H1 (cell line): Measurements from ENCODE around the gene PPP1R10. TPM values are rescaled to one million over a fixed set of nuclear protein-coding genes. Genes with fewer than 3 reads are reported as not detected.
A peak's percentile ranks its signal among the peaks of the same experiment; 100 is the strongest.

Experiments
- CTCF ChIA-PET: fragments of 300-600 bp; sonication (Branson Sonifier 250); formaldehyde crosslinking; loops from one replicate; lab custom pipeline; 2021; ENCODE audit not compliant: partially characterized antibody; lab: Charles Lee
- POLR2A ChIA-PET: fragments of 300-600 bp; sonication (Branson Sonifier 250); formaldehyde crosslinking; loops from one replicate; lab custom pipeline; 2021; ENCODE audit warnings: inconsistent platforms; ENCODE audit not compliant: partially characterized antibody; lab: Charles Lee
- DNase-seq, 2 experiments: peaks; one replicate each; pipeline versions ENCODE4 v3.0.0 to v3.0.0-alpha.2; 2010 to 2022; ENCODE audit warnings: low spot score in 2 of 2, low read depth in 1 of 2, mixed read lengths in 1 of 2
- FAIRE-seq: peaks from 2 replicates; lab custom pipeline; 2011; peaks lifted over from hg19 to GRCh38; lab: Jason Lieb, UNC
- H2AFZ ChIP-seq: 2 replicates; pipeline ENCODE4 v1.8.1; 2012; ENCODE audit warnings: low read length, inconsistent platforms
- H2AK5ac ChIP-seq: 2 replicates; pipeline ENCODE4 v1.6.1; 2013; ENCODE audit warnings: low read depth, low read length
- H2BK120ac ChIP-seq: replicated peaks from 2 replicates; pipeline ENCODE3; 2013; ENCODE audit warnings: low read depth, low read length, inconsistent platforms
- H2BK12ac ChIP-seq: 2 replicates; pipeline ENCODE4 v1.6.1; 2013; ENCODE audit warnings: low read depth, low read length
- H2BK15ac ChIP-seq: 2 replicates; pipeline ENCODE4 v1.6.1; 2013; ENCODE audit warnings: low read length
- H2BK20ac ChIP-seq: 2 replicates; pipeline ENCODE4 v1.6.1; 2013; ENCODE audit warnings: low read length
- H2BK5ac ChIP-seq: 2 replicates; pipeline ENCODE4 v1.6.1; 2013; ENCODE audit warnings: low read depth, low read length
- H3K14ac ChIP-seq: 2 replicates; pipeline ENCODE4 v1.6.1; 2013; ENCODE audit warnings: inconsistent platforms; ENCODE audit not compliant: insufficient read length
- H3K18ac ChIP-seq: 2 replicates; pipeline ENCODE4 v1.6.1; 2013; ENCODE audit warnings: low read length; ENCODE audit errors: extremely low read depth
- H3K23ac ChIP-seq: 2 replicates; pipeline ENCODE4 v1.6.1; 2013; ENCODE audit warnings: inconsistent platforms; ENCODE audit not compliant: insufficient read length
- H3K23me2 ChIP-seq: 2 replicates; pipeline ENCODE4 v1.6.1; 2013; ENCODE audit warnings: low read depth, low read length
- H3K27ac ChIP-seq: 2 replicates; pipeline ENCODE4 v1.6.1; 2011; ENCODE audit warnings: low read depth, low read length, inconsistent platforms
- H3K27me3 ChIP-seq, 4 experiments: replicated peaks in 1 of 4; 1 replicate in 1 of 4; 2 replicates in 3 of 4; pipeline versions ENCODE4 v1.6.1 to v1.8.1; 2011 to 2013; ENCODE audit warnings: low read length in 3 of 4, mild to moderate bottlenecking in 3 of 4, inconsistent platforms in 2 of 4, mixed read lengths in 2 of 4, moderate library complexity in 1 of 4; ENCODE audit not compliant: control insufficient read depth in 3 of 4, insufficient read depth in 3 of 4; ENCODE audit errors: extremely low read depth in 1 of 4
- H3K36me3 ChIP-seq, 4 experiments: 2 replicates each; pipeline versions ENCODE4 v1.6.1 to v1.8.1; 2011 to 2013; ENCODE audit warnings: mild to moderate bottlenecking in 4 of 4, low read length in 3 of 4, moderate library complexity in 2 of 4, control low read depth in 1 of 4, inconsistent platforms in 1 of 4; ENCODE audit not compliant: insufficient read depth in 4 of 4, control insufficient read depth in 2 of 4
- H3K4ac ChIP-seq: replicated peaks from 2 replicates; pipeline ENCODE3; 2013; ENCODE audit warnings: low read length, low read depth, mixed read lengths, inconsistent platforms; ENCODE audit not compliant: insufficient read length
- H3K4me1 ChIP-seq, 4 experiments: replicated peaks in 1 of 4; 1 replicate in 1 of 4; 2 replicates in 3 of 4; pipeline versions ENCODE4 v1.6.1 to v1.8.1; 2011 to 2013; ENCODE audit warnings: low read length in 3 of 4, inconsistent platforms in 2 of 4, mixed read lengths in 1 of 4; ENCODE audit not compliant: insufficient read depth in 4 of 4, control insufficient read depth in 3 of 4
- H3K4me2 ChIP-seq, 2 experiments: 2 replicates each; pipeline versions ENCODE4 v1.6.1 to v1.8.1; 2011 to 2013; ENCODE audit warnings: low read depth in 2 of 2, low read length in 2 of 2, control low read depth in 1 of 2, inconsistent platforms in 1 of 2, mild to moderate bottlenecking in 1 of 2; ENCODE audit not compliant: insufficient read depth in 1 of 2
- H3K4me3 ChIP-seq, 4 experiments: fragments of 200-600, 300-600 bp in 1 of 4; sonication (generic), shearing (Covaris generic), sonication (Bioruptor Twin) in 1 of 4; 2 replicates each; pipeline versions ENCODE4 v1.5.1 to v1.8.1; 2011 to 2016; ENCODE audit warnings: low read length in 4 of 4, low read depth in 3 of 4, control low read depth in 2 of 4, inconsistent platforms in 2 of 4, mild to moderate bottlenecking in 2 of 4, mixed read lengths in 1 of 4, moderate library complexity in 1 of 4; ENCODE audit not compliant: insufficient read depth in 2 of 4; ENCODE audit errors: extremely low read depth in 1 of 4
- H3K56ac ChIP-seq: replicated peaks from 2 replicates; pipeline ENCODE3; 2013; ENCODE audit warnings: low read depth, mild to moderate bottlenecking, mixed read lengths, low read length, inconsistent platforms; ENCODE audit not compliant: insufficient read length
- H3K79me1 ChIP-seq: 2 replicates; pipeline ENCODE4 v1.6.1; 2013; ENCODE audit warnings: low read depth, low read length, control low read depth
- H3K79me2 ChIP-seq, 2 experiments: 2 replicates each; pipeline versions ENCODE4 v1.6.1 to v1.8.1; 2012 to 2013; ENCODE audit warnings: low read length in 2 of 2, mild to moderate bottlenecking in 2 of 2, inconsistent platforms in 1 of 2; ENCODE audit not compliant: insufficient read depth in 2 of 2, control insufficient read depth in 1 of 2
- H3K9ac ChIP-seq, 4 experiments: replicated peaks in 1 of 4; 1 replicate in 1 of 4; 2 replicates in 3 of 4; pipeline versions ENCODE4 v1.6.1 to v1.8.1; 2011 to 2013; ENCODE audit warnings: low read depth in 3 of 4, low read length in 3 of 4, control low read depth in 2 of 4, mild to moderate bottlenecking in 2 of 4, moderate library complexity in 2 of 4, inconsistent platforms in 1 of 4; ENCODE audit errors: extremely low read depth in 1 of 4
- H3K9me3 ChIP-seq, 2 experiments: 2 replicates each; pipeline versions ENCODE4 v1.6.1 to v1.8.1; 2012 to 2013; ENCODE audit warnings: mild to moderate bottlenecking in 2 of 2, moderate library complexity in 2 of 2, control low read depth in 1 of 2, inconsistent platforms in 1 of 2, low read depth in 1 of 2, low read length in 1 of 2, mixed read lengths in 1 of 2; ENCODE audit not compliant: insufficient read depth in 2 of 2
- H4K20me1 ChIP-seq, 2 experiments: replicated peaks in 1 of 2; 2 replicates each; pipeline versions ENCODE3 to v1.8.1; 2011 to 2013; ENCODE audit warnings: inconsistent platforms in 2 of 2, low read length in 2 of 2, mild to moderate bottlenecking in 1 of 2; ENCODE audit not compliant: insufficient read depth in 2 of 2, control insufficient read depth in 1 of 2
- H4K5ac ChIP-seq: 2 replicates; pipeline ENCODE4 v1.6.1; 2013; ENCODE audit warnings: low read length, low read depth, mixed read lengths, inconsistent platforms; ENCODE audit not compliant: insufficient read length
- H4K8ac ChIP-seq: 2 replicates; pipeline ENCODE4 v1.8.0; 2013; ENCODE audit warnings: mild to moderate bottlenecking, moderate library complexity, low read length, inconsistent platforms; ENCODE audit not compliant: insufficient read depth; ENCODE audit errors: extremely low read depth
- H4K91ac ChIP-seq: replicated peaks from 2 replicates; pipeline ENCODE3; 2013; ENCODE audit warnings: low read length, mixed read lengths, inconsistent platforms; ENCODE audit not compliant: insufficient read length
- CEBPB ChIP-seq: IDR thresholded peaks from 2 replicates; pipeline ENCODE4 v1.6.1; 2012; ENCODE audit warnings: low read depth, low read length
- CHD1 ChIP-seq: IDR thresholded peaks from 2 replicates; pipeline ENCODE4 v1.6.1; 2012; ENCODE audit warnings: low read depth, low read length, improper control_type of control experiment
- CHD2 ChIP-seq: IDR thresholded peaks from 2 replicates; pipeline ENCODE4 v1.6.1; 2012; ENCODE audit warnings: low read length, improper control_type of control experiment
- GABPA ChIP-seq: IDR thresholded peaks from 2 replicates; pipeline ENCODE4 v1.6.1; 2011; ENCODE audit warnings: mild to moderate bottlenecking, low read length, moderate library complexity, borderline replicate concordance; ENCODE audit not compliant: insufficient read depth
- KDM1A ChIP-seq: fragments of 200-600, 300-600 bp; sonication (generic); IDR thresholded peaks from 2 replicates; pipeline ENCODE4 v1.7.1; 2016; ENCODE audit warnings: mild to moderate bottlenecking, low read length, borderline replicate concordance
- KDM5A ChIP-seq: fragments of 200-600 bp; IDR thresholded peaks from 2 replicates; pipeline ENCODE4 v1.7.1; 2012; ENCODE audit warnings: mild to moderate bottlenecking, low read length, inconsistent platforms, mixed read lengths
- NRF1 ChIP-seq: IDR thresholded peaks from 2 replicates; pipeline ENCODE4 v1.6.1; 2011; ENCODE audit warnings: mild to moderate bottlenecking, low read depth, low read length, improper control_type of control experiment
- PHF8 ChIP-seq: fragments of 200-600 bp; sonication (generic); conservative IDR thresholded peaks from 2 replicates; pipeline ENCODE4 v1.7.1; 2012; ENCODE audit warnings: low read depth, mild to moderate bottlenecking, inconsistent platforms, low read length, moderate library complexity
- SIX5 ChIP-seq: IDR thresholded peaks from 2 replicates; pipeline ENCODE4 v1.6.1; 2011; ENCODE audit warnings: mild to moderate bottlenecking, low read depth, low read length
- SP4 ChIP-seq: IDR thresholded peaks from 2 replicates; pipeline ENCODE4 v1.6.1; 2012; ENCODE audit warnings: low read length, inconsistent platforms
- SUZ12 ChIP-seq: fragments of 200-600 bp; sonication (generic); IDR thresholded peaks from 2 replicates; pipeline ENCODE4 v1.6.1; 2012; ENCODE audit warnings: mild to moderate bottlenecking, inconsistent platforms, low read length, moderate library complexity, mixed read lengths
- TBP ChIP-seq: IDR thresholded peaks from 2 replicates; pipeline ENCODE4 v1.6.1; 2011; ENCODE audit warnings: low read depth, low read length, improper control_type of control experiment
- WGBS, 2 experiments: shearing (Covaris generic) in 1 of 2; methylation state at CpG; one replicate each; pipeline versions ENCODE4 v1.1.6 to v1.1.7; 2013 to 2015; ENCODE audit warnings: low lambda C conversion rate in 2 of 2, mixed read lengths in 2 of 2, inconsistent platforms in 1 of 2, low coverage in 1 of 2, missing lambda C conversion rate in 1 of 2; ENCODE audit not compliant: insufficient replicate concordance in 2 of 2, insufficient coverage in 1 of 2, insufficient read length in 1 of 2; ENCODE audit errors: extremely low coverage in 1 of 2, missing lambda C conversion rate in 1 of 2; 5-methylcytosine and 5-hydroxymethylcytosine counted together
- polyA plus RNA-seq, 7 experiments: library from polyadenylated mRNA; depleted of rRNA in 3 of 7; stranded (reverse) in 5 of 7; unstranded in 2 of 7; fragments of >200 nt in 5 of 7; fragments of 200-250 nt in 2 of 7; gene quantifications; 1 replicate in 5 of 7; 2 replicates in 1 of 7; 4 replicates in 1 of 7; pipeline versions ENCODE4 v1.2.1 to v1.2.3, GENCODE V29; 2011 to 2013; ENCODE audit warnings: missing spikeins in 2 of 7, mixed read lengths in 2 of 7
- total RNA-seq: library from RNA; stranded (reverse); fragmentation: NEBNext Ultra II Directional; extraction: Animal tissue kit (Norgen Biotek cat#: 25700); gene quantifications from 2 replicates; pipeline ENCODE4 v1.2.1, GENCODE V29; 2021

Gene PPP1R10
- total and polyA plus RNA-seq, 2 of the 8 experiments (the other 6 are each of a cell fraction or from before 2014, with no cell fraction given) = 23.9 to 89.1 TPM

DNA sequence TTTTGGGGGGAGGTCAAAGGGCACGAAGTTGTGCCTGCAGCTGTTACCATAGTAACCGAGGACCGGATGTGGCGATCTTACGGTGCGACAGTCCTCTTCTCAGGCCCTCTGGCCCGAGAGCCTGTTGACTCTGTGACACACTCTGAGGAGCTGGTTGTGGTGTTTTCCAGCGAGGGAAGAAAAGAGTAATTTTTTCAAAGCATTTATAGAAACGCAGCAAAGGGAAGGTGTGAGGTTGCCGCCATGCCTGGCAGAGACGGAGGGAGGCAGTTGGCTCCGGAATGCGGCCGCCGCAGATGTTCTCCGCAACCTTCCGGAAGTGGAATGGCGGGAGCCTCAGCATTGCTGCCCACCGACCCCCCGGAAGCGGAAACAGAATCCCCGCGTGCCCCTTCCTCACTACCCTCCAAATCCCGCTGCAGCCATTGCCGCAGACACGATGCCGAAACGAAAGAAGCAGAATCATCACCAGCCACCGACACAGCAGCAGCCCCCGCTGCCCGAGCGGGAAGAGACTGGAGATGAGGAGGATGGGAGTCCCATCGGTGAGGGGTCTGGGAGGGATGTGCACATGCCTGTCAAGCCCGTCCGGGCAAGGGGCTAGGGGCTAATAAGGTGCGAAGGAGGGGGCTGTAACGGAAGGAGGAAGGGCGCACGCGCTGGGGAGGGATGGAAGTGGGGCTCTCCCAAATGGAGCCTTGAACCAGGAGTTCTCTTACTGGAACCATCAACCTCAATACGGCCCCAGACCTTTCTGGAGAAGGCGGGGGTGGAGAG lies 59.9 kb downstream of the PPP1R10 start, which contains the start of gene PRR3:
Gene PRR3, plus strand, starts transcription at position 390 of the 777 bp plus-strand sequence. Its CDS starts 50 bp downstream, at position 440.
- H2AK5ac ChIP-seq = no peak within 1 kb of the TSS
- H3K18ac ChIP-seq = peak within 1 kb of the TSS; percentile 100
- H3K27me3 ChIP-seq = no peaks in the 10 kb centered on the region
- ChIA-PET CTCF (interaction anchor here (0.6 to 6.4 kb wide), 4 partner anchors 9 to 531 kb away, joined by 3 to 76 read pairs (median 4); no protein-coding TSS in a partner anchor), POLR2A (interaction anchor here (0.6 to 5.4 kb wide), 20 partner anchors 9 to 172 kb away, joined by 3 to 68 read pairs (median 6); partner anchors contain the start of genes ABCF1, MRPS18B and PPP1R10)
- peaks cover 16% of the 10 kb centered on the region for H3K23me2 ChIP-seq
- peak within 1 kb of the TSS; percentile 63 for H3K14ac ChIP-seq
- no peak for FAIRE-seq
- H2BK20ac ChIP-seq = 0 out of 2 replicates have a peak within 1 kb of the TSS, but pooled peaks have one; percentile 76
- no peak within 1 kb of the TSS for H3K23ac ChIP-seq
- H2BK15ac ChIP-seq = peak within 1 kb of the TSS; percentile 94; the same call in 1 of the 2 replicates
- peak within 1 kb of the TSS; percentile 92 to 99 for H3K4me2 ChIP-seq
- H4K20me1 ChIP-seq = peaks cover 3 to 11% of the 10 kb centered on the region in 2 experiments
- peak within 1 kb of the TSS; percentile 98 for H4K5ac ChIP-seq
- WGBS, 2 experiments = 1% methylated on average over 42 of the region's 42 CpGs; no CpG with 5 or more reads in 1 of the 2 experiments
- H3K4ac ChIP-seq = peak within 1 kb of the TSS; percentile 75
- peak within 1 kb of the TSS; percentile 97 for H4K8ac ChIP-seq
- peak within 1 kb of the TSS; percentile 70 to 93 (median 90) for H3K9ac ChIP-seq
- H2BK120ac ChIP-seq = no peak within 1 kb of the TSS
- H3K79me2 ChIP-seq = peaks cover 3 to 34% of the 10 kb centered on the region in 2 experiments
- H3K27ac ChIP-seq = peak within 1 kb of the TSS; percentile 93
- H2AFZ ChIP-seq = peak within 1 kb of the TSS; percentile 38; the same call in 1 of the 2 replicates
- H3K36me3 ChIP-seq = peaks cover 6 to 28% (median 20%) of the 10 kb centered on the region in 4 experiments; a peak in 7 of 8 replicates
- H4K91ac ChIP-seq = peak within 1 kb of the TSS; percentile 94
- H3K56ac ChIP-seq = peak within 1 kb of the TSS; percentile 90
- peak; percentile 60 to 92 for DNase-seq
- peak within 1 kb of the TSS; percentile 97 for H2BK12ac ChIP-seq
- H3K79me1 ChIP-seq = 0 out of 2 replicates have a peak, but pooled peaks cover 8% of the 10 kb centered on the region
- peak within 1 kb of the TSS; percentile 99 for H2BK5ac ChIP-seq
- peak within 1 kb of the TSS; percentile 76 to 91 (median 89) for H3K4me3 ChIP-seq
- no peaks in the 10 kb centered on the region for H3K9me3 ChIP-seq
- peaks cover 0 to 3% (median 1%) of the 10 kb centered on the region in 4 experiments; a peak in 1 of 7 replicates for H3K4me1 ChIP-seq
- TF ChIP-seq NRF1 (0 out of 2 replicates have a peak, but pooled peaks have one; percentile 24), GABPA (peak; percentile 97), CHD1 (no peak), KDM5A (peak; percentile 90), CHD2 (no peak), SIX5 (peak; percentile 19; the same call in 1 of the 2 replicates), KDM1A (peak; percentile 23; the same call in 1 of the 2 replicates), CEBPB (no peak), PHF8 (peak; percentile 92), TBP (peak; percentile 91), SUZ12 (no peak), SP4 (peak; percentile 35; the same call in 1 of the 2 replicates)
